SJCRH30 (cell line): Measurements from ENCODE around the gene TMEM220. TPM values are rescaled to one million over a fixed set of nuclear protein-coding genes. Genes with fewer than 3 reads are reported as not detected.

Experiments used
- DNase-seq, 2 experiments: peaks; one replicate each; pipeline ENCODE4 v3.0.0-alpha.2; 2015 to 2020
- H3K27ac ChIP-seq: fragments of 250-450 bp; sonication (Bioruptor Pico); 2 replicates; pipeline ENCODE4 v1.5.1; 2020; ENCODE audit warnings: mild to moderate bottlenecking, moderate library complexity
- H3K27me3 ChIP-seq: fragments of 250-450 bp; sonication (Bioruptor Pico); 2 replicates; pipeline ENCODE4 v1.5.1; 2020; ENCODE audit warnings: mild to moderate bottlenecking, moderate library complexity
- H3K36me3 ChIP-seq: fragments of 250-450 bp; sonication (Bioruptor Pico); 2 replicates; pipeline ENCODE4 v1.5.1; 2020; ENCODE audit warnings: mild to moderate bottlenecking, moderate library complexity
- H3K4me1 ChIP-seq: fragments of 250-450 bp; sonication (Bioruptor Pico); 2 replicates; pipeline ENCODE4 v1.5.1; 2020; ENCODE audit warnings: mild to moderate bottlenecking, moderate library complexity
- H3K4me3 ChIP-seq: fragments of 250-450 bp; sonication (Bioruptor Pico); 2 replicates; pipeline ENCODE4 v1.5.1; 2020; ENCODE audit warnings: mild to moderate bottlenecking, moderate library complexity
- H3K9me3 ChIP-seq: fragments of 250-450 bp; sonication (Bioruptor Pico); replicated peaks from 2 replicates; pipeline ENCODE4 v1.5.1; 2020; ENCODE audit warnings: mild to moderate bottlenecking, moderate library complexity
- total RNA-seq: library from RNA; depleted of rRNA; stranded (reverse); fragments of >200 nt; shearing (Covaris generic); gene quantifications from 2 replicates; pipeline ENCODE4 v1.2.3, GENCODE V29; 2014

The TMEM220 gene
- total RNA-seq, 1 experiment from 2014 or later: 0.99 TPM

DNA sequence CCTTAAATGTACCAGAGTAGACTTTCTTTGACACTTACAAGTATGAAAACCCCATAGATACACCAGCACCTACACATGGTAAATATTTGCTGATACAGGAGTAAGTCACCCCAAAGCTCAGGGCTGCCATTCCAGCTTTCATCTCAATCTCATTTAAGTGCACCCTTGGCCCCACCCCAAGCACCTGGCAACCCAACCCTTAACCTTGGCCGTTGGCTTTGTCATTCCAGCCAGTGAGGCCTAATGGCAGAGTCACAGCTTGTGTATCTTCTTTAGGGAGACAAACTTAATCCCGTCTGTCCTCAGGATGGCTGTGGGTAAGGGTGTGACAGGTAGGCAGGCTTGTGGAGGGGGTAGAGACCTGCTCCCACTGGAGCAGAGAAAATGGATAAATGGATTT, 31.5 kb upstream of the TMEM220 start:
- Histone ChIP-seq H3K9me3 (no peaks in the 10 kb centered on the region), H3K27ac (no peak overlapping the region), H3K4me1 (no peaks in the 10 kb centered on the region), H3K4me3 (no peak overlapping the region), H3K27me3 (no peaks in the 10 kb centered on the region), H3K36me3 (no peaks in the 10 kb centered on the region)
- DNase-seq: no peak

DNA sequence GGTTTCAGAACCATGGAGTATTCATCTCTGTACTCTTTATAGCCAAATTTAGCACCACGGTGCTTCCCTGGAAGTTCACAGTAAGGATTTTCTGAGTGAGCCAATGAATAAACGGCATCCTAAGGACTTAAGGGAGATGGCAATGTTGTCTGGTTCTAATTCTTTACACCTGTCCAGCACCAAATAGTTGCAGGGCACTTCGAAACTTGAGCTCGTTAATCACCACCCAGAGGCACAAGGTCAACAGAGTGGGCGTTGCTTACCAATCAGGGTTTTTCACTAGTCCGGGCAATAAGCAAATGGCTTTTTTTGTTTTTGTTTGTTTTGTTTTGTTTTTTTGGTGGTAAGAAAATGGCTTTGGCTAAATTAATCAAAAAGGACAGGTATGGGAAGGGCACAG, 28.2 kb upstream of the TMEM220 start:
- H3K4me1 ChIP-seq: no peaks in the 10 kb centered on the region
- H3K36me3 ChIP-seq: no peaks in the 10 kb centered on the region
- DNase-seq: no peak
- no peak overlapping the region for H3K27ac ChIP-seq
- no peak overlapping the region for H3K4me3 ChIP-seq
- H3K9me3 ChIP-seq: no peaks in the 10 kb centered on the region
- H3K27me3 ChIP-seq: no peaks in the 10 kb centered on the region

DNA sequence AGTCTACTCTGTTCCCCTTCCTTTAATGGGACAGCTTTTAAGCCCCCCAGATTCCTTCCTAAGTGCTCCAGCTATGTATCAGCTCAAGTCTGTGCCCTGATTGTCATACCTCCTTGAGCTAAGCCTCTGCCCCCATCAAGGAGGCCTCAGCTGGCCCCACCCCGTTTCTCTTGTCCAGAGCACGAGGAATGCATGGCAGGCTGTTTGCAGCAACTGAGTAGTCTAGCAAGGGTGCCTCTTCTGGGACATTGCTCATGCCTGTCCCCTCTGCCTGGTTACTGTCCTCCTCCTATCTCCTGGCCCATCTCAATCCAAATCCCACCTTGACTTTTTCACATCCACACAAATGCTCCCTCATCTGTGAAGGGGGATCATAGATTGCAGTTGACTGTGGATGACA, 27.8 kb upstream of the TMEM220 start:
- no peak overlapping the region for H3K27ac ChIP-seq
- DNase-seq: no peak
- no peaks in the 10 kb centered on the region for H3K9me3 ChIP-seq
- H3K4me3 ChIP-seq: no peak overlapping the region
- H3K4me1 ChIP-seq: no peaks in the 10 kb centered on the region
- H3K36me3 ChIP-seq: no peaks in the 10 kb centered on the region
- no peaks in the 10 kb centered on the region for H3K27me3 ChIP-seq

DNA sequence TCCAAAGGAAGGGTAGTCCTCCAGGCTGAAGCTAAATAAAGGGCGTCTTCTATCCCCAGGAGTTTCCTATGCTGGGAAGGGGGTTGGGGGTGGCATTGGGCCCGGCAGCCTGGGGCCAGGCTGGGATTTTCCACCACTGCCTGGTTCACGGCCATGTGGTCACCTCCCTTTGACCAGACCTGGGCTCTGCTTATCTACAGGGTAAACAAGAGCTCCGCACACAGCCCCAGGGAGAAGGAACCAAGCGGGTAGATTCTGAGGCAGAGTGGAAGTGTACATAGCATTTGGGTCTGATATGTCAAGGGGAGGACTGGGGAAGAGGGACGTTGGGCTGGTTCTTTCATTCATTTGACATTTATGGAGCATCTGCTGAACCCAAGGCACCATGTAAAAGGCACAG, 27.2 kb upstream of the TMEM220 start:
- no peaks in the 10 kb centered on the region for H3K27me3 ChIP-seq

DNA sequence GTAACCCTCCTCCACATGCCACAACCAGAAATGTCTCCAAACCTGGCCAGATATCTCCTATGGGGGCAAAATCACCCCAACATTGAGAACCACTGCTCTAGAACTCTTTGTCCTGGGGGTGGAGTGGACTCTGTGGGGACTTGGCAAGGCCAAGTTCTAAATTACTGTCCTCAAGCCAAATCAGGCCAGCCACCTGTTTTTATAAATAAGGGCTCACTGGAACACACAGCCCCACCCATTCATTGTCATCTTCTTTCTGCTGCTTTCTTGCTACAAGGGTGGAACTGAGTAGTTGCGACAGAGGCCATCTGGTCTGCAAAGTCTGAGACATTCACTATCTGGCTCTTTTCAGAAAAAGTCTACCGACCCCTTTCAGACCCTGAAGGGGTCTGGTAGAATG, 26.8 kb upstream of the TMEM220 start:
- Histone ChIP-seq H3K27ac (no peak overlapping the region), H3K4me3 (no peak overlapping the region), H3K9me3 (no peaks in the 10 kb centered on the region), H3K27me3 (no peaks in the 10 kb centered on the region), H3K36me3 (no peaks in the 10 kb centered on the region), H3K4me1 (no peaks in the 10 kb centered on the region)
- no peak for DNase-seq

More for the DNA sequence above, 27.2 kb upstream of the TMEM220 start:
- Histone ChIP-seq H3K4me3 (no peak overlapping the region), H3K4me1 (no peaks in the 10 kb centered on the region), H3K27ac (no peak overlapping the region), H3K36me3 (no peaks in the 10 kb centered on the region), H3K9me3 (no peaks in the 10 kb centered on the region)
- no peak for DNase-seq

DNA sequence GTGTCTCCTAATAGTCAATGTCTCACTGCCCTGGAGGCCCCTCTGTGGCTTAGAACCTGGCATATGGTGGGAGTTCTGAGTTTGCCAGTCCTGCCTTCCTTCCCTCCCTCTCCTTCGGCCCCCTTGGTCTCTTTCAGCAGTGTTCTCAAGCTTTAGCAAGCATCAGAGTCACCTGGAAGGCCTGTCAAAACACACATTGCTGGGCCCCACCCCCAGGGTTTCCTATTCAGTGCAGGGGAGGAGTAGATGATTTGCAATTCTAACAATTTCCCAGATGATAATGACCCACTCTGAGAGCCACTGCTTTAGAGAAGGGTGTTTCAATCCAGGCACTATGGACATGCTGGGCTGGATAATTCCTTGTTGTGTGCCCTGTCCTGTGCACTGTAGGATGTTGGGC, 26.4 kb upstream of the TMEM220 start:
- no peaks in the 10 kb centered on the region for H3K36me3 ChIP-seq
- no peaks in the 10 kb centered on the region for H3K4me1 ChIP-seq
- H3K4me3 ChIP-seq: no peak overlapping the region
- H3K27ac ChIP-seq: no peak overlapping the region
- H3K9me3 ChIP-seq: no peaks in the 10 kb centered on the region
- no peak for DNase-seq
- no peaks in the 10 kb centered on the region for H3K27me3 ChIP-seq

DNA sequence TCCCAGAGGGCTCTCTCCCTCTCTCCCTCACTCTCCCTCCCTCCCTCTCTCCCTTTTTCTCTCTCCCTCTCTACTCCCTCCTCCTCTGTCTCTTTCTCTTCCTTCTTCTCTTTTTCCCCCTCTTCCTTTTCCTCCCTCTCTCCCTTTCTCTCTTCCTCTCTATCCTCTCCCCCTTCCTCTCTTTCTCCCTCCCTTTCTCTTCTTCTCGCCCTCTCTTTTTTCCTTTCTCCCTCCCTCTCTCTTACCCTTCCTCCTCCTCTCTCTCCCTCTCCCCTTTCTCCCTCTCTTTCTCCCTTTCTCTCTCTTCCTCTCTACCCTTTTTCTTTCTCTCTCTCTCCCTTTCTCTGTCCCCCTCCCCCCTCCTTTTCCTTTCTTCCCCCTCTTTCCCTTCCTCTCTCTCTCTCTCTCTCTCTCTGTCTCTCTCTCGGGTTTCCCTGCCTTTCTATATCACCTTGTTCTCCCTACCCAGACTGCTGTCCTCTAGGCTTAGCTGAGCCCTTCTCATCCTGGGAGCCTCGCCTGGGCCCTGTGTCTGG, 25.8 kb upstream of the TMEM220 start:
- Histone ChIP-seq H3K4me1 (no peaks in the 10 kb centered on the region), H3K4me3 (no peak overlapping the region), H3K27ac (no peak overlapping the region), H3K9me3 (no peaks in the 10 kb centered on the region), H3K27me3 (no peaks in the 10 kb centered on the region), H3K36me3 (no peaks in the 10 kb centered on the region)
- no peak for DNase-seq

DNA sequence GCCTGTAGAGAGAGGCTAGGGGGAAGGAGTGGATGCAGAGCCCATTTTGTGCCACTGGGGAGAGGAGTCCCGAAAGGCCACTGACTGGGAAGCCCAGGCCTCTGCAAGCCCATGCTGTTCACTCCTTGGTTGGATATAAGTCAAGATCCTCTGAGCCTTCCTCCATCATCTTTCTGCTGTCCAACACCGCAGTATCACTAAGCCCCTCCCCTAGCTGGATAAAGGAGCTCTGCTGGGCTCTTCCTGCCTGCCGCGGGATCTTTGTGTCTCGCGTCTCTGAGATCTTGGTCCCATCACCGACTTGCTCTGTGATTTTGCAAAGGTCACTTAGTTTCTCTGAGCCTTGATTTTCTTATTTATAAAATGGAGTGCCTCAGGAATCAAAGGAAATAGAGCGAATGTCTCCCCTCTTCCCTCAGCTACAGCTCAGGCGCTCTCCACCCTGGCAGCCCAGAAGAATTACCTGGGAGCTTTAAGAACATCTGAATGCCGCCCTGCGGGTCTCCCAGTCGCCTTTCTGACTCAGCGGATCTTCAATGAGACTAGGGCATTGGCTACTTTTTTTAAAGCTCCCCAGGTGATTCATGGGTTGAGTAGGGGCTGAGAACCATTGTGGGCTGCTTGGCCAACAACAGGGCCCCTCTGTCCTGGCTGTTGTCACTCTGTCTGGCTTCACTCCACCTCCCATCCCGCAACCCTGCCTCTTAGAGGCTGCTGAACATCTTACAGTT, 25.2 kb upstream of the TMEM220 start:
- no peaks in the 10 kb centered on the region for H3K4me1 ChIP-seq
- no peak overlapping the region for H3K4me3 ChIP-seq
- no peak overlapping the region for H3K27ac ChIP-seq
- no peaks in the 10 kb centered on the region for H3K9me3 ChIP-seq
- no peaks in the 10 kb centered on the region for H3K36me3 ChIP-seq
- no peaks in the 10 kb centered on the region for H3K27me3 ChIP-seq
- no peak for DNase-seq

DNA sequence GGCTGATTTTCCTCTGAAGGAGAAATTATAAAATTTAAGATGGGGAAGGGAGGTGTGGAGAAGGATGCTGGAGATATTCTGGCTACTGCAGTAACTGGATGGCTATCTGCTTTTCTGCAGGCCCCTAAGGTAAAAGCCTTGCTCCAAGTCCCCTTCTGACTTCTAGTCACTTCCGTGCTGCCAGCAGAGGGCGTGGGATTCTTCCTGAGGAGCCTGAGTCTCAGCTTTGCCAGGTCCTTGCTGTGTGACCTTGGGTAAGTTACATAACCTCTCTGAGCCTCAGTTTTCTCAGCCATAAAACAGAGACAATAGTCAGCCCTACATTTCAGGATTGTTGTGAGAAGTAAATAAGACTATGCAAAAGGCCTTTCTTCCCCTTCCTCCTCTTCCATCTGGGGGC, 24.3 kb upstream of the TMEM220 start:
- Histone ChIP-seq H3K9me3 (no peaks in the 10 kb centered on the region), H3K36me3 (no peaks in the 10 kb centered on the region), H3K27me3 (no peaks in the 10 kb centered on the region), H3K4me1 (no peaks in the 10 kb centered on the region), H3K4me3 (no peak overlapping the region), H3K27ac (no peak overlapping the region)
- DNase-seq: peak; percentile 16 to 29

DNA sequence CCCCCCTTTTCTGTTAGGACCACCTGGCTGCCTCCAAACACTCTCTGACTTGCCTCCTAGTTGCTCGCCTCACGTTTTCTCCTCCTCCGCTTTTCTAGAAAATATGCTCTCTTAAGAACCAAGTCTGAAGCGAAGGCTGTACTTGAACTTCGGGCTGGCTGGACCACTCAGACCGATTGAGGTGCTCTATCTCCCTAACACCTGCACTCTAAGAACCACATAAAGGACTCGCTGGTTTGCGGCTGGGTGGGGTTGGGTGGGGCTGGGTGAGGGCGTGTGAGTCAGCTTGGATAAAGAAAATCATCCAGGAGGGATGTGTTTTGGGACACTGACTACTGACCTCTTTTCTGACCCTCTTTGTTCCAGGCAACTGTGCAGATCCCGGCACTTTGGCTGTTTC, 22.9 kb upstream of the TMEM220 start:
- DNase-seq: no peak
- Histone ChIP-seq H3K9me3 (no peaks in the 10 kb centered on the region), H3K36me3 (no peaks in the 10 kb centered on the region), H3K27me3 (no peaks in the 10 kb centered on the region), H3K4me1 (no peaks in the 10 kb centered on the region), H3K27ac (no peak overlapping the region), H3K4me3 (no peak overlapping the region)

DNA sequence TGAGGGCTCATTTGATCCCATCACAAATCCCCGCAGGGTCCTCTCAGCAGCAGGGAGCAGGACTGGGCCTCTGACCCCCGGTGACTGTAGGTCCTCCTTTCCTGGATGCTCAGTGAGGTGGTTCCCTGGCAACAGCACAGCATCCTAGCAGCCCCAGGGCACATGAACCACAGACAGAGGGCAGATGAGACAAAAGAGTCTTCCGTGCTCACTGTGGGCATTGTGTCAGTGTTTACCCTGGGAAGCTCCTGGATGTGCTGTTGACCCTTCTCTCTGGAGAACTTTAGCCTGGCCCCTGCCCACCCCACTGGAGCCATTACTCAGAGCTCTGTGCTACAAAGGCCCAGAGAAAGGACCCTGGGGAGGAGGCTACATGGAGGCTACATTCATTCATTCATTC, 21.7 kb upstream of the TMEM220 start:
- Histone ChIP-seq H3K9me3 (no peaks in the 10 kb centered on the region), H3K36me3 (no peaks in the 10 kb centered on the region), H3K27ac (no peak overlapping the region), H3K4me3 (no peak overlapping the region), H3K27me3 (no peaks in the 10 kb centered on the region), H3K4me1 (no peaks in the 10 kb centered on the region)
- DNase-seq: no peak

DNA sequence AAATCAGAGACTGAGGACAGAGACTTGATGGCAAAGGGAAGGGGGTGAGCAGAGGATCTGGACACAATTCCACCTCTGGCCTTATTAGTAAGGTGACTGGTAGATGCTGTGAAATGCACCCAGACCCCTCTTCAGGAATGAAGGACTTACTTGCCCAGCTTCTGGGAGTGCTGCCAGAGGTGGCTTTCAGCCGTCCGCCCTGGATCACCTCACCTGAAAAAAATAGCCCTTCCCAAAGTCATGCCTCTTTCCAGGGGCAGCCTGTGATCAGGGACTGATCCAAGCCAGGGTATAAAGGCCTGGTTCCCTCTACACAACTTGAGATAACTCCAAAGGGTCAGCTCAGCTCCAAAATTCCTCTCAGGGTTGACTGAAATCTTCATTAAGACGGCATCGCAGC, 20.4 kb upstream of the TMEM220 start:
- DNase-seq: no peak
- H3K27me3 ChIP-seq: no peaks in the 10 kb centered on the region
- H3K9me3 ChIP-seq: no peaks in the 10 kb centered on the region
- H3K36me3 ChIP-seq: no peaks in the 10 kb centered on the region
- no peak overlapping the region for H3K27ac ChIP-seq
- no peaks in the 10 kb centered on the region for H3K4me1 ChIP-seq
- H3K4me3 ChIP-seq: no peak overlapping the region

DNA sequence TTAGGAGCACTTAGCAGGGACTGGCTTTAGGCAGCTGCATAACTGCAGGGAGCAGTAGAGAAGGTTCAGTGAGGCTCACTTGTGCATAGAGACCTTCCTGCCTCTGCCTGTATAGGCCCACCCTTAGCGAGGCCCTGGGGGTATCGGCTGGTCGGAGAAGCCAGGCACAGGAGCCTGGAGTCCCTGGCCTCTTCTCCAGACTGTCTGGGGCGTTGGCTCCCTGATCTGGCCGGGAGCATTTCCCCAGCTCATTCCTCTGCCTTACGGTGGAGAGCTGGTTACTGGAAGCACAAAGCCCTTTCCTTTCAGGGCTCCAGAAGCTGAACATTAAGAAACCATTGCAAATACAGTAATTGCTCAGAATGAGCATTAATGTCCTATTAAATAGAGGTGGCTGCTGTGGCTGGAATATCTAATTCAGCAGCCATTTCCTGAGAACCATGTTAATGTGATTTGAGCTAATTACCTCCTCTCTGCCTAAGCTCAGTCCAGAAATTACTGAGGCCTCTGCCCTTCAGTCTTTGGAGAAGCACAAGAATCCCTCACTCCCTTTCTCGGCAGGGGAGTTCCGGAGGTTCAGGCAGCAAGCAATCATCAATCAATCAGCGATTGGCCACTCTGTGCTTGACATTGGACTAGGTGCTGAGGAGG, 18.8 kb upstream of the TMEM220 start:
- DNase-seq: no peak
- no peaks in the 10 kb centered on the region for H3K36me3 ChIP-seq
- no peaks in the 10 kb centered on the region for H3K4me1 ChIP-seq
- no peak overlapping the region for H3K27ac ChIP-seq
- no peak overlapping the region for H3K4me3 ChIP-seq
- H3K9me3 ChIP-seq: no peaks in the 10 kb centered on the region
- no peaks in the 10 kb centered on the region for H3K27me3 ChIP-seq

DNA sequence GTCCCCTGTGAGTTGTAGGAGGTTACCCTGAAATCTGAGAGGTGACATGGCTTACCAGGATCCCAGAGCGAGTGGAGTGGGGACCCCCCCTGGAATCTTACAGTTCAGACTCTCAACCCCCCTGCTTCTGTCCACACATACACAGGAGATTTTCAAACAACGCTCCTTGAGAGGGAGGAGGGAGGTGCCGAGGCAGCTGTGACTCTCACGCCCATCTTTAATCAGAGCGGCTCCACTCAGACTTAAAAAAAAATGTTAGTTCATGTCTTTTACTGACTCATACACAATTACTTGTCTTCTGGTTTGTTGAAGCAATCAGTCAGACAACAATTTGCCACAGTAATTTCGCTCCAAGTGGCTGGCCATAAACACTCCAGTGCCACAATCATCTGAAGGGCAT, 15.4 kb upstream of the TMEM220 start:
- H3K9me3 ChIP-seq: no peaks in the 10 kb centered on the region
- no peak overlapping the region for H3K27ac ChIP-seq
- no peak overlapping the region for H3K4me3 ChIP-seq
- no peak for DNase-seq
- no peaks in the 10 kb centered on the region; the same call in 1 of the 2 replicates for H3K27me3 ChIP-seq
- no peaks in the 10 kb centered on the region for H3K36me3 ChIP-seq
- H3K4me1 ChIP-seq: no peaks in the 10 kb centered on the region

DNA sequence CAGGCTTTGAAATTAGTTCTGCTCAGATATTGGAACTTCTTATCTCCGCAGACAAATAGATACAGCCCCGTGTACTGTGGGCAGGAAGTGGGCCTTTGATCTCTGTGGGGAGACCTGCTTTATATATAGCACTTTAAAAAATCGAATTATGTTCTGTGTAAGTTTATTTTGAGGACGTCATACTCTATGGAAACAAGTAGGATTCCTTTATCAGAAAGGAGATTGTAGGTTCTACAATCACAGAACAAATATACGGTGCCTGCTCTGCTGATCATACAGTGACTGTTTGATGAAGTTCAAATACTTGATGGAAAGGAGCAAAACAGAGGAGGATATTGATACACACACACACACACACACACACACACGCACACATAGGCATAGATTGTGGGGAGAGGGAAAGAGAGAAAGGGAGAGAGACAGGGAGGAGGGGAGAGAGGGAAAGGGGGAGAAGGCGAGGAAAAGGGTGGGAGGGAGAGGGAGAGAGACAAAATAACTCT, 14.7 kb upstream of the TMEM220 start:
- H3K27ac ChIP-seq: no peak overlapping the region
- DNase-seq: no peak
- no peaks in the 10 kb centered on the region; the same call in 1 of the 2 replicates for H3K27me3 ChIP-seq
- H3K4me1 ChIP-seq: no peaks in the 10 kb centered on the region
- no peaks in the 10 kb centered on the region for H3K9me3 ChIP-seq
- no peaks in the 10 kb centered on the region for H3K36me3 ChIP-seq
- no peak overlapping the region for H3K4me3 ChIP-seq
